Non-pigmented ciliary epithelial cell (primary cell): ENCODE results near the gene ARIH1.
A peak's percentile ranks its signal among the peaks of the same experiment; 100 is the strongest.
"Not testable (repeated sequence)": the region's sequence is repeated elsewhere in the genome, so short reads cannot be mapped to it uniquely, and the experiment has no call there.

Experiments
- DNase-seq: peaks from one replicate; pipeline ENCODE4 v3.0.0-alpha.2; 2010; ENCODE audit warnings: low read depth

The ARIH1 gene

GRCh38 chr15:72473614-72474465 lies at the start of gene ARIH1:
TSS of gene ARIH1 (plus strand) at chr15:72474330. CDS start at chr15:72474640, 310 bp downstream.
- peak; percentile 75 for DNase-seq

GRCh38 chr15:72426753-72427152 lies 47.4 kb upstream of the ARIH1 start:
- no peak for DNase-seq

GRCh38 chr15:72437650-72438316 lies 36.3 kb upstream of the ARIH1 start:
- no peak for DNase-seq

GRCh38 chr15:72442848-72443247 lies 31.3 kb upstream of the ARIH1 start:
- DNase-seq: not testable (repeated sequence)

GRCh38 chr15:72445426-72445825 lies 28.7 kb upstream of the ARIH1 start:
- no peak for DNase-seq

GRCh38 chr15:72450805-72451204 lies 23.3 kb upstream of the ARIH1 start:
- no peak for DNase-seq

- no peak for DNase-seq
These were observed 22.9 kb upstream of the ARIH1 start for GRCh38 chr15:72451224-72451623.

- DNase-seq: no peak
These were observed 17.4 kb upstream of the ARIH1 start for GRCh38 chr15:72456684-72457083.

- DNase-seq: no peak
These were observed 13.7 kb upstream of the ARIH1 start for GRCh38 chr15:72460402-72460801.

GRCh38 chr15:72463702-72464101 lies 10.4 kb upstream of the ARIH1 start:
- no peak for DNase-seq

GRCh38 chr15:72464251-72464650 lies 9.9 kb upstream of the ARIH1 start:
- DNase-seq: no peak

- DNase-seq: no peak
These were observed 6.0 kb upstream of the ARIH1 start for GRCh38 chr15:72468103-72468502.

GRCh38 chr15:72472992-72473610 lies 1.0 kb upstream of the ARIH1 start:
- no peak for DNase-seq

- DNase-seq: no peak
These were observed 359 bp downstream of the ARIH1 start for GRCh38 chr15:72474466-72474911.

GRCh38 chr15:72474912-72475628 lies 940 bp downstream of the ARIH1 start:
- DNase-seq: no peak

GRCh38 chr15:72475674-72476073 lies 1.5 kb downstream of the ARIH1 start:
- DNase-seq: no peak

GRCh38 chr15:72476330-72476729 lies 2.2 kb downstream of the ARIH1 start:
- not testable (repeated sequence) for DNase-seq

GRCh38 chr15:72481015-72481659 lies 7.0 kb downstream of the ARIH1 start:
- DNase-seq: no peak

GRCh38 chr15:72482275-72482674 lies 8.1 kb downstream of the ARIH1 start:
- no peak for DNase-seq

GRCh38 chr15:72483279-72483678 lies 9.1 kb downstream of the ARIH1 start:
- DNase-seq: no peak

GRCh38 chr15:72486144-72486543 lies 12.0 kb downstream of the ARIH1 start:
- DNase-seq: no peak
